DMS 273 (cell line): ENCODE measurements around the gene SPIRE1.

Experiments
- DNase-seq: peaks from one replicate; lab custom pipeline; 2025; ENCODE audit not compliant: unreplicated experiment; lab: John Stamatoyannopoulos, UW

SPIRE1 gene

GRCh38 chr18:12455496-12455895, 202.4 kb downstream of the SPIRE1 start:
- DNase-seq = peak; percentile 43

DNA sequence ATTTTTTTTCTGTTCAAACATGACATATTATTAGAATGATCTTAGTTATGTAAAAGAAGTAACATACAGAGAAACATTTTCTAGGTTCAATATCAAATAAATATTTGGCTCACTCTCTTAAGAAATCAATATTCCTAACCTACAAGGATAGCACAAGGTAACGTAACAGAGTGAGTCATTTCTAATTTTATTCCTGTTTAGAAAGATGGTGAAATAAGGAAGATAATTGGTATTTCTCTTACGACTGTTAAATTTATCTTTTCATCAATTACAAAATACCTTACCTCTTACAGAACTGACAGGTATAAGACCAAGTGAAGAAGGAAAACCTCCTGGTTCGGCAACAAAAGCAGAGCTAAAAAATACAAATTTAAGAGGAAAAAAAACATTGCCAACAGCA, 205.1 kb downstream of the SPIRE1 start:
- DNase-seq = no peak

DNA sequence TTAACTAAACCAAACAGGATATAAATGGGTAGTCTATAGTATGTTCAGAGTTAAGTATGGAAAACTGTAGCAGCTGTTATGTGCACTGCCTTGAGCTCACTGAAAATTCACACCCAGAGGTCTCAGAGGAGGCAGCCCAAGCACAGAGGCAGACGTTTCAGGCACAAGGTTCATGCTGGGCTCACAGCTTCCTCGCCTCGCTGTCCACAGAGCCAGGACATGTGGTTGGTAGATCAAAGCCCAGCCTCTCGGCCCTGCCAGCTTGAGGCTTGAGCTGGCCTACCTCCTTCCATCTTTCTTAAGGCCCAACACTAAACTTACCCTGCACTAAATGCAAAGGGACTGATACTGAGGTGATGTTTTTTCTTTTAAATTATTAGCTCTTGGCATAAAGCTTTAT, 206.5 kb downstream of the SPIRE1 start:
- DNase-seq = no peak

DNA sequence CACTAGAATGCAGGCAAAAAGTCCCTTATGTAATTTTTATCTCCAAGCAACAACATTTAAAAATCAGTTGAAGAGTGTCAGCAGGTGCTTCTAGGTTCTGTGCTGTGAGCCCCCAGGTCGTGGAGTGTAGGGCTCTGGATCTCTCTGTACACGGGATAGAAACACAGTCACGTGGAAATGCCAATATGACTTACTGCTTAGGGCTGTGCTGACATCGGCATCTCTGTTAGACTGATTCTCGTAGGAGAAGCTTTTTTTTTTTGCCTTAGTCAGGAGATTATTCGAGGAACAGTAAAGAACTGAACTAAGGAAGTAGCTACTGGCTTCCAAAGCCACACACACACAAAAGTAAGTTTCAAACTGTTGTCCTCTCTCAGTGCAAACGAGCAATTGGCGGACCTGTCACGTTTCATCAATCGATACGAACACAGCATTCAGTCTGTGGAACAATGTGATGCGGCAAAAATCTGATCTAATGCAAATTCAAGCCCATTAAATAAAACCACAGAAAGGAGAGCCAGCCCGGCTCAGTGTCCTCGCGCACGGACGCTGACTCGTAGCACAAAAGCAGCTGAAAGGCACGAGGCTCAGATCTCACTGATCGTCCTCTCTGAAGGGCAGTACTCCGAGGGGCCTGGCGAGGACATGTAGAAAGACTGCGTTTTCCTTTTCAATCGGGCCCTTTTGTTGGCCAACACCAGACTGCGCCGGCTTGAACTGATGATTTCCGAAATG, 208.7 kb downstream of the SPIRE1 start:
- no peak for DNase-seq

DNA sequence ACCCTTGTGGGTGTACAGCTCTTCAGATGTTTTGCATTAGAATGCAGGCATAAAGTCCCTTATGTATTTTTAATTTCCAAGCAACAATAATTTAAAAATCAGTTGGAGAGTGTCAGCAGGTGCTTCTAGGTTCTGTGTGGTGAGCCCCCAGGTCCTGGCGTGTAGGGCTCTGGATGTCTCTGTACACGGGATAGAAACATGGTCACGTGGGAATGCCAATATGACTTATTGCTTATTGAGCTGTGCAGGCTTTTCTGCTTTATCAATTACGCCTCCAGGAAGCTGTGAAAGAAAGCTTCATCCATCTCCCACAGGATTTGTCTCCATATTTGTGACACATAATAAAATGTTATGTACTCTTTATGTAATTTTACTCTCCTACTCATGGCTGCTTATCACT, 212.4 kb downstream of the SPIRE1 start:
- DNase-seq = no peak

- no peak for DNase-seq
Observed at GRCh38 chr18:12443551-12443950, 214.4 kb downstream of the SPIRE1 start.

DNA sequence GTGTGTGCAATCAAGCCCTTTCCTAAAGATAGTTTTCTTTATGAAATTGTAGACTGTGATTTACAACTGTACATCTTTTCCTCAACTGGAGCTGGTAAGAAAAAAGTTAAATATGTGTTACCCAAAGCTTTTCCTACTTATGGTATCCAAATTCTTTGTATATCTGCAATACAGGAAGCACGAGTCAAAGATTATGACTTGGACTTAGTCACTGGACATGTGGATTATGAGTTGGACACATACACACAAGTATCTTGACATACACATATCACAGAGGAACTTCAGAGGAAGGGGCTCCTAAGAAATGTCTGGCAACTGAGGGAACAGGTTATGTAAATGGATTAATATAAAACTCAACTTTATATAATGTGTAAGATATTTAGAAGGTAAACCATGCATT, 215.0 kb downstream of the SPIRE1 start:
- DNase-seq = no peak

DNA sequence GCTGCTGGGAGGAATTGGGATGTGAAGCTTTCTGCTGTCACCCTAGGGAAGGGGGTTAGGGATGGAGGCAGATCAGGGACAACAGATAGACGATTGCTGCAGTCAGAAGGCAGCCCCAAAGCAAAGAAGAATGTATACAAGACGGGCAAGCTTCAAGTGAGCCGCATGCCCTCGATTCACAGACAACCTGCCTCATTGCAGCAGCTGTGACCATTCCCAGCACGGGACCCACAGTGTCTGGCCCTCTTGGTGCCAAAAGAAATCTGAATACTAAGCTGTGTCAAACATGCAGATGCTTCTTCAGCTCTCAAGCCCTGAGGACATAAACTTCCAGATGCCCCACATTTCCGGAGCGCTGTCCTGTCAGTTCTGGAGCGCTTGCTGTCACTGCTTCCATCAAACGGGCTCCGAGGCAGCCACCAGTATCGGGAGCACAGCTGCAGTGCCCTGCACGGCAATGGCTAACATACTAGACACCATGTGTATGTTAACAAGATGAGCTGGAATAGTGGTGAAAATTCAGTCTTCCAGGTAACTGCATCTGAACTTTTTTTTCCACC, 216.4 kb downstream of the SPIRE1 start:
- DNase-seq = peak; percentile 47

- no peak for DNase-seq
Observed at GRCh38 chr18:12438257-12438656, 219.7 kb downstream of the SPIRE1 start.

DNA sequence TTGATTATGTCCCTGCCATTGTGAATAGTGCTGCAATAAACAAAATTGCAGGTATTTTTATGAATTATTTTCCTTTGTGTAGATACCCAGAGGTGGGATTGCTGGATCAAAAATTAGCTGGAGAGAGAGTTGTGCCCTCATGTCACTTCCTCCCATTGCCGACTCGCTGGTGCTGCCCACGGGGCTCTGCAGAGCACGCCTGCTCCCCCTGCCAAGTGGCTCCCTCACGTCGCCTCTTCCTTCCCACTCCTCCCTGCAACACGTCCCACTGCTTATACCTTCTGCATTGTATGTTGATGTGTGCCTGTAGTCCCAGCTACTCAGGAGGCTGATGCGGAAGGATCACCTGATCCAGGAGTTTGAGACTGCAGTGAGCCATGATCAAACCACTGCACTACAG, 222.0 kb downstream of the SPIRE1 start:
- no peak for DNase-seq

GRCh38 chr18:12434541-12434929, 223.4 kb downstream of the SPIRE1 start:
- no peak for DNase-seq

GRCh38 chr18:12433829-12434540, 223.9 kb downstream of the SPIRE1 start:
- no peak for DNase-seq

DNA sequence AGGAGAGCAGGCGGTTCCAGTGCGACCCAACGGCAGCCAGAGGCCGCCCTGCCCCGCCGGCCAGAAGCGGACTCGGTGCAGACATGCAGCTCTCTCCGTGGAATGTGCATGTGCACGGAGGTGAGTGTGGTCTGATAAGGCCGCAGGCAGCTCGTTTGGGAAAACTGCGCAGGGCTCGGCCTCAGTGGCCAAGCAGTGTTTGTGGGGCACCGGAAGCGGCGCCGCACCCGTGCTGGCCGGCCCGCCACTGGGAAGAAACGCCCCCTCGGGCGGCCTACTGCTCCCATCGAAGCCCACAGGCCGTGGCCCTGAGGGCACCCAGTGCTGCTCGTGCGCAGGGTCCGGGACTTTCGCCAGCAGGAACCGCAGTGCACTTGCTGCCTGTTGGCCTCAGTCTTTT, 225.0 kb downstream of the SPIRE1 start:
- no peak for DNase-seq

DNA sequence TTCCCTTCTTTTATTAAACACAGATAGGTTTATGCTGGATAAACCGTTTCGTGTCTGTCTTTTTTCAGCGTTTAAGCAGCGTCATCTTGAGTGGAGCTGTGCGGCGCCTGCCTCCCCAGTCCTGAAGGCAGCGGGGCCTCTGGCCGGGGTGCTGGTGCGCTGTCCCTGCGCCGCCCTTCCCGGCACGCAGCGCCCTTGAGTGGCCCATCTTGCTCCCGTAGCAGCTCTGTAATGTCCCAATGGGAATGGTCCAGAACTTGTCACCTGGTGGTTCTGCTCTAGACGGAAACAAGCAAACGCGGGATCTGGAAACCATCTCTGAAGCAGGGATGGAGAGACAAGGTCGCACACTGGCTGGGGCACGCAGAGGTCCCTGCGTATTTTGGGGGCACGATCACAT, 225.7 kb downstream of the SPIRE1 start:
- DNase-seq = no peak

DNA sequence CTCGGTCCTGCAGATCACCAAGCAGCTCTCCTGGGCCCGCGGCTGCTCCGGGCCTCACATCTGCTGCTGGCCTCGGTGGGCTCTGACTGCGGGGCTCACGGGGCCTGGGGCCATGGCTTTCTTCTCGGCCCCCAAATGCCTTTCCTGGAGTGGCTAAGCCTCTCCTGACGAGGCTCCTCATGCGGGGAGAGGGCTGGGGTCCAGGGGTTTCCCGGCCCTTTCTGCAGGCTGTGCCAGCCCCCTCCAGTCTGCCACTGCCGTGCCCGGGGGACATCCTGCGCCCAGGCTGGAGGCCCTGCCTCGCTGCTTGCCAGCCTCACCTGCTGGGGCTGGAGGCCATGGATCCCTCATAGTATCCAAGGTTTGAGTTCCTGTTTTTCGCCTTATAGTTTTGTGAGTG, 226.3 kb downstream of the SPIRE1 start:
- DNase-seq = no peak

- DNase-seq = no peak
Observed at GRCh38 chr18:12430137-12430990, 227.5 kb downstream of the SPIRE1 start.

DNA sequence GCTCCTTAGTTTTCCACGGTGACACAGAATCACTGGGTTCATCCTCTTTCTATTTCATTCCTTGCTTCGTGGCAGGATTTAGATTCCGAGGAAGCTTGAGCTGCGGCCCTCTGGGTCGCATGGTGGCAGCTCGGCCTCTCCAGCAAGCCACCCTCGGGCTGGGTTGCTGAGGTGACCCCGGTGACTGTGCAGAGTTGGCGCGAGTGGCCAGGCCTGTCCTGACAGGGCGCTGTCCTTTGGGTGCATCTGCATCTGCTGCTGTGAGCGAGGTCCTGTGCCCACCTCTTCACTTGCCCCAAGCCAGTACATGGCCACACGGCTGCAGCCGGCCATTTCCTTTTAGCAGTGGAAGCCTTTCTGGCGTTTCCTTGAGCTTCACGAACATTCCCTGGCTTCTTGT, 228.4 kb downstream of the SPIRE1 start:
- no peak for DNase-seq

- DNase-seq = no peak
Observed at GRCh38 chr18:12428923-12429322, 229.0 kb downstream of the SPIRE1 start.

GRCh38 chr18:12426924-12427323, 231.0 kb downstream of the SPIRE1 start:
- no peak for DNase-seq

GRCh38 chr18:12424252-12424651, 233.7 kb downstream of the SPIRE1 start:
- DNase-seq = no peak

- DNase-seq = no peak
Observed at GRCh38 chr18:12423820-12424219, 234.1 kb downstream of the SPIRE1 start.

GRCh38 chr18:12423393-12423792, 234.5 kb downstream of the SPIRE1 start:
- no peak for DNase-seq
